Stimulated activated naive CD4-positive, alpha-beta T cell (primary cell): Measurements from ENCODE around the gene SYT14.
"Not testable (repeated sequence)": the region's sequence is repeated elsewhere in the genome, so short reads cannot be mapped to it uniquely, and the experiment has no call there.

ENCODE experiments used
- DNase-seq, 6 experiments: peaks; one replicate each; lab custom pipeline; 2025; lab: John Stamatoyannopoulos, UW

Gene SYT14

DNA sequence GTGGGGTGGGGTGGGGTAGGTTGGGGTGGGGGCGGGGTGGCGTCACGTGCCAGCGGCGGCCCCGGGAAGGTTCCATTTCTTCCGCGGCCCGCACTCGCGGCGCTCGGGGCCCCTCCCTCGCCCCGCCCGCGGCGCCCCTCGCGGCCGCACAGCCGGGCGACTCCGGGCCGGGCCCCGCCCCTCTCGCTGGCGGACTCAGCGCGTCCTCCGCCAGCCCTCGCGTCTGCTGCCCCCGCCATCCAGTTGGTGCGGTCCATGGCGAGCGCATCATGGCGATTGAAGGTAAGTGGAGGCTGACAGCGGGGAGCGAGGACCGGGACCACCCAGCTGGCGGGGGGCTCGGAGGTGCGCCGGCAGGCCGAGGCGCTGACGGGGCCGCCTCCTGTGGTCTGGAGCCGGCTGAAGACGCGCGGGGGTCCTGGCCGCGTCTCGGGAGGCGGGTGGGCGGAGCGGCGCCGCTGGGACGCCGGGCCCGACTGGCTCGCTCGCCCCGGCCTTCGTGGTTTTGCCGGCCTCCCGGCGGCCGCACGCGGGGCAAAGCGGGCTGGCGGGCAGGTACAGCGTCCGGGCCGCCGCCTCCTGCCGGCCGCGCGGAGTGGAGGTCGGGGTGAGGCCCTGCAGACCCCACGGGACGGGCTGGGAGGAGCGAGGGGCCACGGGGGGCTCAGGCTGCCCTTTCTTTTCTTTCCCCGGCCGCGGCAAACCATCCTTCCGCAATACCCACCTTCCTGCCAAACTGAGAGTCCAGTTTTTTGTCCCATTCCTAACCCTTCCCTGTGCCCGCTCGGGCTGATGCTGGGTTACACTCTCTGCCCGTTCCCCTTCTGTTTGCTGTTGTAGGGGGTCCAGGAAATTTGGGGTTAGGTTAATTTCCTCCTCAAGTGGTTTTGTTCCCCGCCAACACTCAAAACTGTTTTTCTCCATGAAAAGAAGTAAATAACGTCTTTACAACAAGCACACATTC, at the start of gene SYT14:
Gene SYT14 (plus strand): TSS at position 222 of the 964 bp plus-strand sequence. CDS start 48 bp downstream, at position 270.
- no peak for DNase-seq

GRCh38 chr1:209888291-209889076, 49.5 kb upstream of the SYT14 start:
- DNase-seq: not testable (repeated sequence)

DNA sequence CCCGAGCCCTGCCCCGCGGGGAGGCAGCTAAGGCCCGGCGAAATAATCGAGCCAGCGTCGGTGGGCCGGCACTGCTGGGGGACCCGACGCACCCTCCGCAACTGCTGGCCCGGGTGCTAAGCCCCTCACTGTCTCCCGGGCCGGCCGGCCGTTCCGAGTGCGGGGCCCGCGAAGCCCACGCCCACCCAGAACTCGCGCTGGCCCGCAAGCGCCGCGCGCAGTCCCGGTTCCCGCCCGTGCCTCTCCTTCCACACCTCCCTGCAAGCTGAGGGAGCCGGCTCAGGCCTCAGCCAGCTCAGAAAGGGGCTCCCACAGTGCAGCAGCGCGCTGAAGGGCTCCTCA, 49.0 kb upstream of the SYT14 start:
- DNase-seq: no peak

GRCh38 chr1:209890641-209891330, 47.2 kb upstream of the SYT14 start:
- no peak for DNase-seq

GRCh38 chr1:209893751-209894150, 44.3 kb upstream of the SYT14 start:
- no peak for DNase-seq

GRCh38 chr1:209895709-209896108, 42.3 kb upstream of the SYT14 start:
- no peak for DNase-seq

- DNase-seq: no peak
Measured at GRCh38 chr1:209896346-209896745, 41.7 kb upstream of the SYT14 start.

- not testable (repeated sequence) for DNase-seq
Measured at GRCh38 chr1:209898271-209898670, 39.7 kb upstream of the SYT14 start.

- not testable (repeated sequence) for DNase-seq
Measured at GRCh38 chr1:209898851-209899250, 39.2 kb upstream of the SYT14 start.

- no peak for DNase-seq
Measured at GRCh38 chr1:209899948-209900347, 38.1 kb upstream of the SYT14 start.

DNA sequence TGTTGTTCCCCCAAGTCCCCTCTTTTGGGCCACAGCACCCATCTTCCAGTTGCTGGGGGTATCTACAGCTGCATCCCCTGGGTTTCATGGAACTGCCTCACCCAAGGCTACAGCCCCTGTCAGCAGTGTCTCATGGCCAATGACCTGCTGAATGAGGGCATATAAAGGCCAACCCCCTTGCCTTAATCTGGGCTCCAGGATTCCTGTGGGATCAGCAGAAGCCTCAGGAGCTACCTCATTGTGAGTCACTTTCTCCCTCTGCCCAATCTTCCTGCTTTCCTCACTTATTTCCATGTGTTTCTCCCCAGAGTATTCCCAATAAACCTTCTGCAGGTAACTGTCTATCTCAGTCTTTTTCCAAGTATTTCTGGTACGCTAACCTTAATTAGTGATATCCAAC, 37.3 kb upstream of the SYT14 start:
- no peak for DNase-seq

GRCh38 chr1:209901211-209901610, 36.8 kb upstream of the SYT14 start:
- no peak for DNase-seq

- DNase-seq: not testable (repeated sequence)
Measured at GRCh38 chr1:209904774-209905173, 33.2 kb upstream of the SYT14 start.

DNA sequence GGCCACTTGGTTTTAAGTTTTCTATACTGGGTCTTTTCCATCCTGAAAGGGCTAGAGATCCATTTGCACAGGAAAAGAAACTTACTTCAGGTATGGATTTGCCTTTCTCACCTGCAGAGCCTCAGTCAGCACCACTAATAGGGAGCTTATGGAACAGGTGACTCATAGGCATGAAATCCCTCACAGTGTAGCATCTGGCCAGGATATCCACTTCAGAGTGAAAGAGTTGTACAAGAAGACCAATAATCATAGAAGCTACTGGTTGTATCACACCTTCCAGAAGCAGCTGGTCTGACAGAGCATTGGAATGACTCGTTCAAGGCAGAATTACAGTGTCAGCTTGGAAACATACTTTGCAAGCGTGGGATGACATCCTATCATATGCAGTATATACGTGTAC, 26.3 kb upstream of the SYT14 start:
- no peak for DNase-seq

DNA sequence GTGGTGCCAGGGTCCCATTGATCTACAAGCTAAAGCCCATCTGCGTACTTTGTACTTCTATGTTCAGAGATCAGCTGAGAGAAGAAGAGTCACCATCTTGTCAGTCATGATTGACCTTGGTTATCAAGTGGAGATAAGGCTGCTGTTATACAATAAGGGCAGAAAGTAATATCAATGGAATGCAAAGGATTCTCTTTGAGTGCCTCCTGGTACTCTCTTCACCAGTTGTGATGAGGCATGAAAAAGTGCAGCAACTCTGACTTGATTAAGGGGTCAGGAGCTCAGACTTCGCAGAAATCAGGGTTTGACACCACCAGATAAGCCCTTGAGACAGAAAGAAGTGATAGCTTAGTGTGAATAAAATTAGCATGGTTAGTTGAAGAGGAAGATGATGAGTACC, 25.7 kb upstream of the SYT14 start:
- DNase-seq: no peak

DNA sequence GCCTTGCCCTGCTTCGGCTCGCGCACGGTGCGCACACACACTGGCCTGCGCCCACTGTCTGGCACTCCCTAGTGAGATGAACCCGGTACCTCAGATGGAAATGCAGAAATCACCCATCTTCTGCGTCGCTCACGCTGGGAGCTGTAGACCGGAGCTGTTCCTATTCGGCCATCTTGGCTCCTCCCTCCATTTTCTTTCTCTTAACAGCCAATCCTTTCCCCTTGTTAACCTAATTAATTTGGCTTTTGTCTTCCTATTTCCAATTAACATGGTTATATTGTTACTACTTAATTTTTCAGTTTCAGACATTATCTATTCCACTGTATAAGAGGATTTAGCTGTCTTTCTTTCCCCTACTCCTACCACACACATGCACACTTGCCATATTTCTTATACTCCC, 18.4 kb upstream of the SYT14 start:
- not testable (repeated sequence) for DNase-seq

GRCh38 chr1:209920844-209921243, 17.2 kb upstream of the SYT14 start:
- no peak for DNase-seq

DNA sequence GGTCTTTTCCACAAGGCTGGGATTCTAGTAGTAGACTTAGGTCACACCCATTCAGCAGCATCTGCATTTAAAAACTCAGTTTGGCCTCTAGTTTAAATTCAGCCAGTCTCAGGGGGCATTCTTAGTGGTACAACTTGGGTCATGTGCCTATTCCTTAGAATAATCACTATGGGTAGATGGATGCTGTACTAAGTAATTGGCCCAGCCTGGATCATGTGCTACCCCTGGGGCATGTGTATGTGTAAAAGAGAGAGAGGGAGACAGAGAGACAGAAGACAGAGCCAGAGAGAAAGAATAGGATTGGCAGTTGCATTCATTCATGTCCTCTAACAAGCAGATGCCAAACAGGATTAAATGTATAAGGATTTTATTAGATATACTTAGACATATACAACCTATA, 13.6 kb upstream of the SYT14 start:
- no peak for DNase-seq

DNA sequence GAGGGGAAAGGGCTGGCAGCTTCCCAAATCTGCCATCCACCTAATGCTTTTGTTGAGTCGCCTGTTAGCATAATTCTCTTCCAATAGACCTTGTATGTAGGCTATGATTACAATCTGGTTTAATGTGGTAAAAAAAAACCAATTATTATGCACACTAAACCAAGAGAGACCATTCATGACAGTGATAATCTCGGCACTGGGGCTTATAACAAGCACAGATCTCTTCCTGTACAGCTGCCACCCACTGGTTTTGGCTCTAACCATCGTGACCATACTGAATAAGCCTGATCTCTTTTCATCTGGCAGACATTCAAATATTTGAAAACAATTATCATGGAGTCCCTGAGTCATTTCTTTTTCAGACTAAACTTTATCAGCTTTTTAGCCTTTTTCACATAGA, 12.0 kb upstream of the SYT14 start:
- DNase-seq: no peak

DNA sequence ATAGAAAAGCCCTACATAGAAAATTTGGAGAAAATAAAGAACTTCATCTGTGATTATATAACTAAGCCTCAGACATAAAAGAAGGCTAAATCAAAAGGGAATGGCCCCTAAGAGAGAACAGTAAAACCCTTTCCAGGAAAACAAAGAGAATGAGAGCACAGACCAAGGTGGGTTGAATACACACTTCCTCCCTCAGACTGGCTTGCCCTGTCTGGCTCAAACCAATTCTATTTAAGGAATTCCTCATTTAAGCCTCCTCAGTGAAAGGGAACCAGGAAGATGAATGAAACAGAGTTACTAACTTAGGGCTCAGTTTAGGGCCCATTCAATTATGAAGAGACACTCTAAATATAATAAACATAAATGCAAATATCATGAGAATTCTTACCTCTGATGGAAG, 10.6 kb upstream of the SYT14 start:
- DNase-seq: no peak

- DNase-seq: no peak
Measured at GRCh38 chr1:209929751-209930150, 8.3 kb upstream of the SYT14 start.

DNA sequence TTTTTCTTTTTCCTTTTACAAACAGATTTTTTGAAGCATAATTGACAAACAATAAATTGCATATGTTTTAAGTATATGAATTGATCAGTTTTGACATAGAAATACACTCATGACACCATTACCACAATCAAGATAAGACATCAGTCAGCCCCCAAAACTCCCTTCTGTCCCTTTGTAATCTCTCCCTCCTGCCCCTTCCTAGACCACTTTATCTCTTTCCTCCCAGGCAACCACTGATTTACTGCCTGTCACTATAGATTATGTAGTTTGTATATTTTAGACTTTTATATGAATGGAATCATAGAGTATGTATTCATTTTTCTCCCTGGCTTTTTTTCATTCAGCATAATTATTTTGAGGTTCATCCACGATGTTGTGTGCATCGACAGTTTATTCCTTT, 6.9 kb upstream of the SYT14 start:
- no peak for DNase-seq
